SK-N-SH (cell line): ENCODE results near the gene SPEF1.

Experiments used
- EP300 ChIP-seq, 2 experiments: IDR thresholded peaks; 2 replicates each; pipeline versions ENCODE4 v1.4.0 to v1.6.1; 2012; ENCODE audit warnings: borderline replicate concordance in 1 of 2, low read depth in 1 of 2, low read length in 1 of 2
- PBX3 ChIP-seq: IDR thresholded peaks from 2 replicates; pipeline ENCODE4; 2012
- RXRA ChIP-seq: IDR thresholded peaks from 2 replicates; pipeline ENCODE4 v1.4.0; 2012; ENCODE audit warnings: low read depth, mild to moderate bottlenecking, borderline replicate concordance
- YY1 ChIP-seq: IDR thresholded peaks from 2 replicates; pipeline ENCODE4 v1.4.0; 2012; ENCODE audit warnings: low read depth, mild to moderate bottlenecking
- TF ChIP-seq, protein P1 (sequence below): fragments of 200-600 bp; sonication (generic); IDR thresholded peaks from 2 replicates; pipeline ENCODE4 v1.6.1; 2017; ENCODE audit warnings: antibody characterized with exemption, mild to moderate bottlenecking, moderate library complexity
- TF ChIP-seq, protein P2 (sequence below): IDR thresholded peaks from 2 replicates; pipeline ENCODE4 v1.6.1; 2012; ENCODE audit warnings: mild to moderate bottlenecking, low read depth, low read length, moderate library complexity

GRCh38 chr20:3735768-3736167 is 45.5 kb downstream of the SPEF1 start:
- TF ChIP-seq, protein P1, sequence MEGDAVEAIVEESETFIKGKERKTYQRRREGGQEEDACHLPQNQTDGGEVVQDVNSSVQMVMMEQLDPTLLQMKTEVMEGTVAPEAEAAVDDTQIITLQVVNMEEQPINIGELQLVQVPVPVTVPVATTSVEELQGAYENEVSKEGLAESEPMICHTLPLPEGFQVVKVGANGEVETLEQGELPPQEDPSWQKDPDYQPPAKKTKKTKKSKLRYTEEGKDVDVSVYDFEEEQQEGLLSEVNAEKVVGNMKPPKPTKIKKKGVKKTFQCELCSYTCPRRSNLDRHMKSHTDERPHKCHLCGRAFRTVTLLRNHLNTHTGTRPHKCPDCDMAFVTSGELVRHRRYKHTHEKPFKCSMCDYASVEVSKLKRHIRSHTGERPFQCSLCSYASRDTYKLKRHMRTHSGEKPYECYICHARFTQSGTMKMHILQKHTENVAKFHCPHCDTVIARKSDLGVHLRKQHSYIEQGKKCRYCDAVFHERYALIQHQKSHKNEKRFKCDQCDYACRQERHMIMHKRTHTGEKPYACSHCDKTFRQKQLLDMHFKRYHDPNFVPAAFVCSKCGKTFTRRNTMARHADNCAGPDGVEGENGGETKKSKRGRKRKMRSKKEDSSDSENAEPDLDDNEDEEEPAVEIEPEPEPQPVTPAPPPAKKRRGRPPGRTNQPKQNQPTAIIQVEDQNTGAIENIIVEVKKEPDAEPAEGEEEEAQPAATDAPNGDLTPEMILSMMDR: no peak
- TF ChIP-seq, protein P2, sequence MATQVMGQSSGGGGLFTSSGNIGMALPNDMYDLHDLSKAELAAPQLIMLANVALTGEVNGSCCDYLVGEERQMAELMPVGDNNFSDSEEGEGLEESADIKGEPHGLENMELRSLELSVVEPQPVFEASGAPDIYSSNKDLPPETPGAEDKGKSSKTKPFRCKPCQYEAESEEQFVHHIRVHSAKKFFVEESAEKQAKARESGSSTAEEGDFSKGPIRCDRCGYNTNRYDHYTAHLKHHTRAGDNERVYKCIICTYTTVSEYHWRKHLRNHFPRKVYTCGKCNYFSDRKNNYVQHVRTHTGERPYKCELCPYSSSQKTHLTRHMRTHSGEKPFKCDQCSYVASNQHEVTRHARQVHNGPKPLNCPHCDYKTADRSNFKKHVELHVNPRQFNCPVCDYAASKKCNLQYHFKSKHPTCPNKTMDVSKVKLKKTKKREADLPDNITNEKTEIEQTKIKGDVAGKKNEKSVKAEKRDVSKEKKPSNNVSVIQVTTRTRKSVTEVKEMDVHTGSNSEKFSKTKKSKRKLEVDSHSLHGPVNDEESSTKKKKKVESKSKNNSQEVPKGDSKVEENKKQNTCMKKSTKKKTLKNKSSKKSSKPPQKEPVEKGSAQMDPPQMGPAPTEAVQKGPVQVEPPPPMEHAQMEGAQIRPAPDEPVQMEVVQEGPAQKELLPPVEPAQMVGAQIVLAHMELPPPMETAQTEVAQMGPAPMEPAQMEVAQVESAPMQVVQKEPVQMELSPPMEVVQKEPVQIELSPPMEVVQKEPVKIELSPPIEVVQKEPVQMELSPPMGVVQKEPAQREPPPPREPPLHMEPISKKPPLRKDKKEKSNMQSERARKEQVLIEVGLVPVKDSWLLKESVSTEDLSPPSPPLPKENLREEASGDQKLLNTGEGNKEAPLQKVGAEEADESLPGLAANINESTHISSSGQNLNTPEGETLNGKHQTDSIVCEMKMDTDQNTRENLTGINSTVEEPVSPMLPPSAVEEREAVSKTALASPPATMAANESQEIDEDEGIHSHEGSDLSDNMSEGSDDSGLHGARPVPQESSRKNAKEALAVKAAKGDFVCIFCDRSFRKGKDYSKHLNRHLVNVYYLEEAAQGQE: no peak
- no peak for TF ChIP-seq EP300 (IDR thresholded peaks at IDR 0.05; ENCODE audit: borderline replicate concordance in 1 of 2, low read depth in 1 of 2, low read length in 1 of 2)
- TF ChIP-seq YY1: no peak
- no peak for TF ChIP-seq PBX3
- no peak for TF ChIP-seq RXRA
